Measurements from ENCODE around the gene EGR2. TPM values are rescaled to one million over a fixed set of nuclear protein-coding genes. Genes with fewer than 3 reads are reported as not detected.

The EGR2 gene
- total RNA-seq, 1 experiment from 2014 or later: 0.92 TPM

GRCh38 chr10:62778125-62778524, 38.0 kb downstream of the EGR2 start (continued):
- TF ChIP-seq CDX4 (CRISPR knock-in tag; IDR thresholded peaks at IDR 0.05; ENCODE audit: borderline replicate concordance): no peak
- TF ChIP-seq TEAD4 (CRISPR knock-in tag; IDR thresholded peaks at IDR 0.05): no peak
- TF ChIP-seq E2F4 (CRISPR knock-in tag; IDR thresholded peaks at IDR 0.05; ENCODE audit: borderline replicate concordance, low read depth): no peak
- TF ChIP-seq E2F1 (CRISPR knock-in tag; IDR thresholded peaks at IDR 0.05): no peak
- no peak for TF ChIP-seq TEAD1 (CRISPR knock-in tag; IDR thresholded peaks at IDR 0.05)
- TF ChIP-seq SP1 (CRISPR knock-in tag; conservative IDR thresholded peaks at IDR 0.05): no peak
- TF ChIP-seq ZNF232 (CRISPR knock-in tag; IDR thresholded peaks at IDR 0.05): no peak

GRCh38 chr10:62772186-62772974, 43.8 kb downstream of the EGR2 start:
- ATAC-seq: no peak
- H3K4me3 Mint-ChIP-seq: no peak overlapping the region
- no peaks in the 10 kb centered on the region for H3K9me3 Mint-ChIP-seq
- TF ChIP-seq ESRRA (CRISPR knock-in tag; IDR thresholded peaks at IDR 0.05; ENCODE audit: borderline replicate concordance): no peak
- no peak for TF ChIP-seq ETV6 (CRISPR knock-in tag; IDR thresholded peaks at IDR 0.05)
- no peak for TF ChIP-seq CREM (CRISPR knock-in tag; IDR thresholded peaks at IDR 0.05)
- no peak for TF ChIP-seq HMGXB4 (CRISPR knock-in tag; IDR thresholded peaks at IDR 0.05)
- no peak for TF ChIP-seq ZNF423 (CRISPR knock-in tag; IDR thresholded peaks at IDR 0.05)
- TF ChIP-seq SP1 (CRISPR knock-in tag; conservative IDR thresholded peaks at IDR 0.05): no peak
- TF ChIP-seq CBFB (CRISPR knock-in tag; IDR thresholded peaks at IDR 0.05; ENCODE audit: low read depth): no peak
- TF ChIP-seq AFF4 (CRISPR knock-in tag; IDR thresholded peaks at IDR 0.05; ENCODE audit: borderline replicate concordance): no peak
- TF ChIP-seq PRRX2 (CRISPR knock-in tag; IDR thresholded peaks at IDR 0.05): no peak
- TF ChIP-seq NR2C2 (CRISPR knock-in tag; IDR thresholded peaks at IDR 0.05): no peak
- no peak for TF ChIP-seq MYBL2 (CRISPR knock-in tag; IDR thresholded peaks at IDR 0.05)
- TF ChIP-seq SMAD4 (CRISPR knock-in tag; IDR thresholded peaks at IDR 0.05): no peak
- no peak for TF ChIP-seq AR (CRISPR knock-in tag; IDR thresholded peaks at IDR 0.05)
- TF ChIP-seq ZMAT4 (CRISPR knock-in tag; IDR thresholded peaks at IDR 0.05): no peak
- no peak for TF ChIP-seq ZNF232 (CRISPR knock-in tag; IDR thresholded peaks at IDR 0.05)
- TF ChIP-seq GTF2I (CRISPR knock-in tag; conservative IDR thresholded peaks at IDR 0.05): no peak
- TF ChIP-seq NR1H2 (CRISPR knock-in tag; IDR thresholded peaks at IDR 0.05): no peak
- TF ChIP-seq NFATC4 (CRISPR knock-in tag; IDR thresholded peaks at IDR 0.05): no peak
- TF ChIP-seq SOX15 (CRISPR knock-in tag; IDR thresholded peaks at IDR 0.05): no peak
- H3K36me3 Mint-ChIP-seq: no peaks in the 10 kb centered on the region
- ChIA-PET CTCF (no interaction called here), POLR2A (no interaction called here)
- no peak for DNase-seq (ENCODE audit: low spot score)
- peaks cover 37% of the 10 kb centered on the region for H3K4me1 Mint-ChIP-seq
- H3K27ac Mint-ChIP-seq: no peak overlapping the region
- no peaks in the 10 kb centered on the region; the same call in 1 of the 2 replicates for H3K27me3 Mint-ChIP-seq (ENCODE audit: low read depth)
